ENCODE results near the gene FDPS.
A peak's percentile ranks its signal among the peaks of the same experiment; 100 is the strongest.

DNA sequence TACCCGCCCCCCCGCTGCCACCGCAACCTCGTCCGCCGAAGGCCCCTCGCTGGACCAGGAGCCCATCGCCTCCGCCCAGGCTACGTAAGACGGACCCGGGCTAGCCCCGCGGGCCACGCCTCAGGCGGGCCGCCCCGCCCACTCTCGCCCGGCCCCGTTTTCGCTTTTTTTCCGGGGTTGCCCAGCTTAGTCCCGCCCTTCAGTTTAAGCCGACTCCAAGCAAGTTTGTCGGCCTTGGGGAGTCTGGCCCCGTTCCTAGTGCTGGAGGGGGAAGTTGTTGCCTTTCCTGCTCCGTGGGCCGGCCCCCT is 15.0 kb downstream of the FDPS start:
- TF ChIP-seq, protein P1, sequence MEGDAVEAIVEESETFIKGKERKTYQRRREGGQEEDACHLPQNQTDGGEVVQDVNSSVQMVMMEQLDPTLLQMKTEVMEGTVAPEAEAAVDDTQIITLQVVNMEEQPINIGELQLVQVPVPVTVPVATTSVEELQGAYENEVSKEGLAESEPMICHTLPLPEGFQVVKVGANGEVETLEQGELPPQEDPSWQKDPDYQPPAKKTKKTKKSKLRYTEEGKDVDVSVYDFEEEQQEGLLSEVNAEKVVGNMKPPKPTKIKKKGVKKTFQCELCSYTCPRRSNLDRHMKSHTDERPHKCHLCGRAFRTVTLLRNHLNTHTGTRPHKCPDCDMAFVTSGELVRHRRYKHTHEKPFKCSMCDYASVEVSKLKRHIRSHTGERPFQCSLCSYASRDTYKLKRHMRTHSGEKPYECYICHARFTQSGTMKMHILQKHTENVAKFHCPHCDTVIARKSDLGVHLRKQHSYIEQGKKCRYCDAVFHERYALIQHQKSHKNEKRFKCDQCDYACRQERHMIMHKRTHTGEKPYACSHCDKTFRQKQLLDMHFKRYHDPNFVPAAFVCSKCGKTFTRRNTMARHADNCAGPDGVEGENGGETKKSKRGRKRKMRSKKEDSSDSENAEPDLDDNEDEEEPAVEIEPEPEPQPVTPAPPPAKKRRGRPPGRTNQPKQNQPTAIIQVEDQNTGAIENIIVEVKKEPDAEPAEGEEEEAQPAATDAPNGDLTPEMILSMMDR (IDR thresholded peaks at IDR 0.05 in 2 of 3, conservative IDR thresholded peaks at IDR 0.05 in 1 of 3; ENCODE audit: borderline replicate concordance in 1 of 3, insufficient read depth in 1 of 3, low read depth in 2 of 3, low read length in 2 of 3), result no peak
- TF ChIP-seq, protein P2, sequence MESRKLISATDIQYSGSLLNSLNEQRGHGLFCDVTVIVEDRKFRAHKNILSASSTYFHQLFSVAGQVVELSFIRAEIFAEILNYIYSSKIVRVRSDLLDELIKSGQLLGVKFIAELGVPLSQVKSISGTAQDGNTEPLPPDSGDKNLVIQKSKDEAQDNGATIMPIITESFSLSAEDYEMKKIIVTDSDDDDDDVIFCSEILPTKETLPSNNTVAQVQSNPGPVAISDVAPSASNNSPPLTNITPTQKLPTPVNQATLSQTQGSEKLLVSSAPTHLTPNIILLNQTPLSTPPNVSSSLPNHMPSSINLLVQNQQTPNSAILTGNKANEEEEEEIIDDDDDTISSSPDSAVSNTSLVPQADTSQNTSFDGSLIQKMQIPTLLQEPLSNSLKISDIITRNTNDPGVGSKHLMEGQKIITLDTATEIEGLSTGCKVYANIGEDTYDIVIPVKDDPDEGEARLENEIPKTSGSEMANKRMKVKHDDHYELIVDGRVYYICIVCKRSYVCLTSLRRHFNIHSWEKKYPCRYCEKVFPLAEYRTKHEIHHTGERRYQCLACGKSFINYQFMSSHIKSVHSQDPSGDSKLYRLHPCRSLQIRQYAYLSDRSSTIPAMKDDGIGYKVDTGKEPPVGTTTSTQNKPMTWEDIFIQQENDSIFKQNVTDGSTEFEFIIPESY (IDR thresholded peaks at IDR 0.05; ENCODE audit: extremely low read depth, insufficient replicate concordance, low read length), result no peak
- TF ChIP-seq POLR2A (IDR thresholded peaks at IDR 0.05; ENCODE audit: borderline replicate concordance, extremely low read depth, insufficient read depth, insufficient read length) (no peak), EZH2phosphoT487 (IDR thresholded peaks at IDR 0.05; ENCODE audit: borderline replicate concordance) (no peak), POLR2AphosphoS5 (IDR thresholded peaks at IDR 0.05; ENCODE audit: low read depth, low read length) (peak; percentile 60), ZFX (IDR thresholded peaks at IDR 0.05) (no peak), JUND (IDR thresholded peaks at IDR 0.05) (no peak)
